Measurements from ENCODE around the gene ABO. TPM values are rescaled to one million over a fixed set of nuclear protein-coding genes. Genes with fewer than 3 reads are reported as not detected.

ABO gene
- total and polyA plus RNA-seq, 2 of the 8 experiments (the other 6 are each of a cell fraction or from before 2014, with no cell fraction given): 0.03 TPM; not detected in 1

DNA sequence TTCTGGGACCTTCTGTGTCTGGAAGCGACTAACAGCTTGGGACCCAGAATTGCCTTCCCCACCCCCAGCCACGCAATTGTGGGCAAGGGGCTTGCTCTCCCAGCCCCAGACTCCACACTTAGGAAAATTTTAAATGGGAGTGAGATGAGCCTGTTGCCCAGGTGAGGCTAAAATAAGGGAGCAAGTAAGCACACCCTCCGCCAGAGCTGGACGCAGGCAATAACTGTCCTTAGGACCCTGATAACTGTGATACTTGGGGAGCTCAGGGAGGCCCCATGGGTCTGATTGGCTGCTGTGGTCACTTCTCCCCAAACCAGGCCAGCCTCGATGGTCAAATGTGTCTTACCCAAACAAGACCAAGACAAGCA is 13.3 kb downstream of the ABO start (continued):
- TF ChIP-seq SAP30 (IDR thresholded peaks at IDR 0.05; ENCODE audit: insufficient read depth, insufficient replicate concordance, low read length): no peak
